Dedifferentiated amniotic fluid mesenchymal stem cell (primary cell): Measurements from ENCODE around the gene ZBTB20.
A peak's percentile ranks its signal among the peaks of the same experiment; 100 is the strongest.

Source experiments
- DNase-seq: peaks from one replicate; pipeline ENCODE4 v3.0.0-alpha.2; 2016; ENCODE audit errors: extremely low spot score

The ZBTB20 gene

GRCh38 chr3:114374433-114374990 is 772.6 kb downstream of the ZBTB20 start:
- no peak for DNase-seq

GRCh38 chr3:114370537-114371174 is 776.4 kb downstream of the ZBTB20 start:
- no peak for DNase-seq

- DNase-seq: no peak
These were observed 781.2 kb downstream of the ZBTB20 start for GRCh38 chr3:114365909-114366308.

GRCh38 chr3:114364806-114365654 is 782.1 kb downstream of the ZBTB20 start:
- DNase-seq: no peak

GRCh38 chr3:114363554-114364202 is 783.4 kb downstream of the ZBTB20 start:
- DNase-seq: peak; percentile 43

- peak; percentile 39 for DNase-seq
These were observed 784.3 kb downstream of the ZBTB20 start for GRCh38 chr3:114362815-114363214.

GRCh38 chr3:114361391-114361790 is 785.7 kb downstream of the ZBTB20 start:
- DNase-seq: no peak

GRCh38 chr3:114356525-114356924 is 790.6 kb downstream of the ZBTB20 start:
- DNase-seq: no peak

GRCh38 chr3:114356066-114356465 is 791.0 kb downstream of the ZBTB20 start:
- no peak for DNase-seq

GRCh38 chr3:114355653-114356052 is 791.4 kb downstream of the ZBTB20 start:
- DNase-seq: no peak

GRCh38 chr3:114351822-114352145 is 795.3 kb downstream of the ZBTB20 start:
- DNase-seq: no peak

- no peak for DNase-seq
These were observed 795.8 kb downstream of the ZBTB20 start for GRCh38 chr3:114351123-114351821.

- DNase-seq: no peak
These were observed 796.4 kb downstream of the ZBTB20 start for GRCh38 chr3:114350690-114351089.

GRCh38 chr3:114350271-114350670 is 796.8 kb downstream of the ZBTB20 start:
- no peak for DNase-seq

GRCh38 chr3:114344492-114344891 is 802.6 kb downstream of the ZBTB20 start:
- no peak for DNase-seq

GRCh38 chr3:114338651-114339357 is 808.3 kb downstream of the ZBTB20 start:
- DNase-seq: no peak

- DNase-seq: no peak
These were observed 810.2 kb downstream of the ZBTB20 start for GRCh38 chr3:114336857-114337256.

GRCh38 chr3:114336122-114336697 is 810.9 kb downstream of the ZBTB20 start:
- no peak for DNase-seq

- no peak for DNase-seq
These were observed 813.2 kb downstream of the ZBTB20 start for GRCh38 chr3:114333923-114334240.

- no peak for DNase-seq
These were observed 813.7 kb downstream of the ZBTB20 start for GRCh38 chr3:114333180-114333922.
